ENCODE measurements around the gene MEN1.

The MEN1 gene

GRCh38 chr11:64845129-64845775 is 34.9 kb upstream of the MEN1 start:
- no peak for DNase-seq (ENCODE audit: low read depth)

GRCh38 chr11:64844330-64845128 is 34.2 kb upstream of the MEN1 start, which contains the start of gene CDC42BPG:
Gene CDC42BPG (minus strand): TSS chr11:64844653. CDS start chr11:64844569, 84 bp downstream.
- no peak for DNase-seq (ENCODE audit: low read depth)
- H3K4me3 ChIP-seq (ENCODE audit: low read depth, low read length): peak within 1 kb of the TSS; percentile 37
- TF ChIP-seq CTCF (IDR thresholded peaks at IDR 0.05; ENCODE audit: low read depth, low read length, missing control alignments): peak; percentile 63

More at GRCh38 chr11:64845129-64845775, 34.9 kb upstream of the MEN1 start:
- H3K4me3 ChIP-seq (ENCODE audit: low read depth, low read length): no peak overlapping the region; the same call in 1 of the 2 replicates
- no peak for TF ChIP-seq CTCF (IDR thresholded peaks at IDR 0.05; ENCODE audit: low read depth, low read length, missing control alignments)

DNA sequence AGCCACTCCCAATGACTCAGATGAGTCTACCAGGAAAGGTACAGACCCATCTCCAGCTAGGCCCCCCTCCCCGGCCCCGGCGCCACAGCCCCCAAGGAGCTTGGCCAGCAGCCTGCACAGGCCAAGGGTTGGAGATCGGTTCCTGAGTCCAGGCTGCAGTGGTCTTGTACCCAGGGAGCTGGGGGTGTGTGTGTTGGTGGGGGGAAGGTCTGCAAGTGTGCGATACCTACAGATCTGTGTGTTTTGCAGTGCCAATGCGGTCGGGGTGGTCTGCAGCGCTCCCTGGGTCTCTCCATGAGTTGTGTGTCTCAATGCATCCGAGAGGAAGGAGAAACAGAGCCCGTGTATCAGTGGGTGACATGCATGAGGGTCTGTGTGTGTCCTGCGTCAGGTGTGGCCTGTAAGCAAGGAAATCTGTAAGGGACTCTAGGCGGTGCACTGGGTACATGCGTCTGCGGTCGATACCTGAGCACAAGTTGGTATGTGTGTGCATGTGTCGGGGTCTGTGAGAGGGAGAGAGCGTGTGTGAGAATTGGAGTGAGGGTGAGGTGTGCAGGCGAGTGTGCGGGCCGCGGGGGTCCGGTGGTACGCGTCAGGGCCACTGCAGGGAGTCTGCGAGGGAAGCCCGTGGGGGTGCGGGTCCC is 33.5 kb upstream of the MEN1 start:
- peak overlapping the region; percentile 37 for H3K4me3 ChIP-seq (ENCODE audit: low read depth, low read length)
- TF ChIP-seq CTCF (IDR thresholded peaks at IDR 0.05; ENCODE audit: low read depth, low read length, missing control alignments): no peak
- DNase-seq (ENCODE audit: low read depth): no peak

GRCh38 chr11:64842851-64843685 is 32.7 kb upstream of the MEN1 start:
- no peak overlapping the region for H3K4me3 ChIP-seq (ENCODE audit: low read depth, low read length)
- DNase-seq (ENCODE audit: low read depth): no peak
- TF ChIP-seq CTCF (IDR thresholded peaks at IDR 0.05; ENCODE audit: low read depth, low read length, missing control alignments): no peak

DNA sequence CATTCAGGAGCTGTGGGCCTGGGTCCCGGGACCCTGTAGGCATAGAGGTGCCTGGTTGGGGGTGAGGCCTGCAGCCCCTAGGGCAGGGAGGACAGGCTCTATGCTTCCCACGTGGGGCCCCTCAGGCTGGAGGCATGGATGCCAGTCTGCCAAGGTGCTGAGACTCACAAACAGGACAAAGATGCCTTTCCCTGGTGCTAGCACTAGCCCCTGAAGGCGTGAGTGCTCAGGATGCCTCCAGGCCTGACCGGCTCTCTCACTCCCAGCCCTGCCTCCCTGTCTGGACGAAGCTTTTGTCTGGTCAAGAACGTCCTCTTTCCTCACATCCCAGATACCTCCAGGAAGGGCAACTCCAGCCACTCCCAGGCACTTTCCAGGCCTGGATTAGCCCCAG is 32.0 kb upstream of the MEN1 start:
- DNase-seq (ENCODE audit: low read depth): no peak
- H3K4me3 ChIP-seq (ENCODE audit: low read depth, low read length): no peak overlapping the region
- TF ChIP-seq CTCF (IDR thresholded peaks at IDR 0.05; ENCODE audit: low read depth, low read length, missing control alignments): no peak

- H3K4me3 ChIP-seq (ENCODE audit: low read depth, low read length): no peak overlapping the region
- TF ChIP-seq CTCF (IDR thresholded peaks at IDR 0.05; ENCODE audit: low read depth, low read length, missing control alignments): no peak
- no peak for DNase-seq (ENCODE audit: low read depth)
These were observed 31.4 kb upstream of the MEN1 start for GRCh38 chr11:64841592-64842365.
